Measurements from ENCODE around the gene TPCN1.
"Not testable (repeated sequence)": the region's sequence is repeated elsewhere in the genome, so short reads cannot be mapped to it uniquely, and the experiment has no call there.

Gene TPCN1

GRCh38 chr12:113196990-113197389, 24.3 kb upstream of the TPCN1 start:
- peak in 1 of 4 experiments; percentile 21 for DNase-seq

- no peak for DNase-seq
Observed at GRCh38 chr12:113197518-113198077, 23.7 kb upstream of the TPCN1 start.

- no peak for DNase-seq
Observed at GRCh38 chr12:113198296-113198695, 23.0 kb upstream of the TPCN1 start.

DNA sequence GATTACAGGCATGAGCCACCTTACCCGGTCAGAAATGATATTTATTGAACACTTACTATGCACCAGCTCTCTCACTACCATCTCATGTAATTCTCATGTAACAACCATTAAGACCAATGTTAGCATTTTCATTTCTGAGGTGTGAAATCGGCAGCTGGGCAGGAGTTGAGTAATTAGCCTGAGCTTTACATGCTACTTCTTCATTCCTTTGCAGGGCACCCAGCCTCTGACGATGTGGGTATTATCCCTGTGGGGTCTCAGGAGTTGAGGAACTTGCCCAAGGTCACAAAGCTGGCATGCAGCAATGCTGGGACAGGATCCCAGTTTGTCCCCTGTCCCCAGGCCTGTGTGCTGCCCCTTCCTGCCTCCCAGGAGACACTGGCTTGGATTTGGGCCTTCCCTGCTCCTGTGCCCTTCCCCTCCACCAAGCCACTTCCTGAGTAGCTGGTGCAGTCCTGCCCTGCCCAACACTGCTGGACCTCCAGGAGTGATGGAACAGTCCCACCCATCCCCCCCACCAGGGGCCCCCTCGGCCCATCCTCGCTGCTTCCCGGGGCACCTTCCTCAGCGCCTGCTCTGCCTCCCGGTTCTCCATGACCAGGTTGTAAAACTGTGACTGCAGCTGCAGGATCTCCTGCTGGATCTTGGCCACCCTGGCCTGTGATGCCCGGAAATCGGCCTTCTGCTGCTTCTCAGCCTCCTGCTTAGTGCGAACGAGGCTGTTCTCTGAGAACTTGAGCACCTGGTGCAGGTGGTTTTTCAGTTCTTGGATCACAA, 21.1 kb upstream of the TPCN1 start:
- DNase-seq, result no peak

DNA sequence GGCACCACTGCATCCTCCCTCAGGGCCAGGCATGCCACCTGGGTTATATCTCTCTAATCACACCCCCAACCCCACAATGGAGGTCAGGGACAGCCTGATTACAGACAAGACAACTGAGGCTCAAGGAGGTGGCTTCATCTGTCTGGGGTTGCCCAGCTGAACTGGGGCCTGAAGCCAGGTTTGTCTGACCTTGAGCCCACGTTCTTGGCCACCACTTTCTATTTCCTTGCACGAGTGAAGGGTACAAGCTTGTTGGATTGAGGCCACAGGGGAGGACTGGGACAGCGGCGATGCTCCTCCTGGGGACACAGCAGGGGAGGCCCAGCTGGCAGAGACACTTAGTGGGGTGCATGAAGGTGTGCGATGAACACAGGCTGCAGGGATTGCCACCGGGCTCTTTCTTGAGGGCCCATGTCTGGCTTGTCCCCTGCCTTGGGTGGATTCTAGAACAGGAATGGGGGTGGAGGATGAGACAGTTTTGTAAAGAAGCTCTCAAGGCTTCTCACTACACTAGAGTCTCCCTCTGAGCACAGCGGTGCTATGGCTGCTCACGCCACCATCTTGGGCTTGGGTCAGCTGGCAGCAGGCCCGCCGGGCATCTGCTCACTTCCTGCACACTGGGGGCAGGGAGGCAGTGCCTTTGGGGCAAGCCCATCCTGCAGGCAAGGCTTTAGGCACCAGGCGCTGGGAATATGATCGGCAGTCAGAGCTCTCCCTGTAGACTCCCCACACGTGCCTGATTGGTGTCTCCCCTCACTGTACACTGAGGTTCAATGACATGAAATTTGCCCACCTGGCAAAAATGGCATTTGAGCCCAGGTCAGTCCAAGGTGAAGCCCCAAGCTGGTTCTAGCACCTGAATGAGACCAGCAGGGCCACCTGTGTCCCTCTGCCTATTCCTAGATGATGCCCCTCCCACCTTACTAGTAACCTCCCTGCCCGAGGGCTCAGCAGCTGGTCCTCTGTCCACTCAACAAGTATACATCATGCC, 19.8 kb upstream of the TPCN1 start:
- DNase-seq, result no peak

DNA sequence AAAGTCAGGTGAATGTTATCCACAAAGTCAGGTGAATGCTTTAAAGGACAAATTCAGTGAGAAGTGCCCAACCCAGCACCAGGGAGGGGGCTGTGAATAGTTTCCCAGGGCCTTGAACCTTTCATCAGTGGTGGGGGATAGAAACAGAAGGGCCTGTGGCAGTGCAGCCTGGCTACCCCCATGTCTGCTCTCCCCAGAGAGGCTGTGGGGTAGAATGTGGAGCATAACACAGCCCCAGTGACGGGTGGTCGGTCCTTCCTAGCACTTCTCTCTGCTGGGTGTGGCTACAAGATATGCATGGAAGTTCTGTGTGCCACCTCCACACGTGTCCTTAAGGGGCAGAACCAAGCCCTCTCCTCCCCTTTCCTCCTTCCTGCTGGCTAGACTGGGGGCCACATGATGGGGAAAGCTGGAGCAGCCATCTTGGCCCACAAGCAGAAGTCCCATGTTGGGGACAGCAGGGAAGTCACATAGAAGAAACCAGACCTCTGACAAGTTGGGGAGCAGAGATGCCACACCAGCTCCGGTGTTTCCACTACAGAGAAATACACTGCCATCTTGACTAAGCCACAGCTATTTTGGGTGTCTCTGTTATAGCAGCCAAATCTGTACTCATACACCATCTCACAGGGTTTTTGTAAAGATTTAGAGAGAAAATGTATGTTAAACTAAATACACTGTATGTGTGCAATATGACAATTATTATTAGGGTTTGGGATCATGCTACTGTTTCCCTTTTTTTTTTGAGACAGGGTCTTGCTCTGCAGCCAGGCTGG, 18.8 kb upstream of the TPCN1 start:
- DNase-seq, result no peak

GRCh38 chr12:113203852-113204760, 17.2 kb upstream of the TPCN1 start:
- no peak for DNase-seq

DNA sequence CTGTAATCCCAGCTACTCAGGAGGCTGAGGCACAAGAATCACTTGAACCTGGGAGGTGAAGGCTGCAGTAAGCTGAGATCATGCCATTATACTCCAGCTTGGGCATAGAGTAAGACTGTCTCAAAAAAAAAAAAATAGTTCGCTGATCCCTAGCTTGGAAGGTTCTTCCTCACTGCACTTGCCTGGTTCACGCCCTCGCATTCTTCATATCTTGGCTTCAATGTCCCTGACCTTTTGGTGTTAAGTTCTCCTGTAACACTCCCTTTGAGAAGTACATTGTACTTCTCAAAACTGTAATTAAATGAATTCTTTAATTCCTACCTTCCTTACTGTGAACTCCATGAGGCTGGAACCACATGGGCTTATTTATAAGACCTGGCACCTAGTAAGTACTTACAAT, 16.5 kb upstream of the TPCN1 start:
- DNase-seq, result no peak

DNA sequence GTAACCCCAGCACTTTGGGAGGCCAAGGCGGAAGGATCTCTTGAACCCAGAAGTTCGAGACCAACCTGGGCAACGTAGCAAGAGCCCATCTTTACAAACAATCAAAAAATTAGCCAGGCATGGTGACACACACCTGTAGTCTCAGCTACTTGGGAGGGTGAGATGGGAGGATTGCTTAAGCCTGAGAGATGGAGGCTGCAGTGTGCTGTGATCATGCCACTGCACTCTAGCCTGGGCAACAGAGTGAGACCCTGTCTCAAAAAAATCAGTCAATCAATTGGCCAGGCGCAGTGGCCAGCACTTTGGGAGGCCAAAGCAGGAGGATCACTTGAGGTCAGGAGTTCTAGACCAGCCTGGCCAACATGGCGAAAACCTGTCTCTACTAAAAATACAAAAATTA, 14.5 kb upstream of the TPCN1 start:
- DNase-seq, result not testable (repeated sequence)

DNA sequence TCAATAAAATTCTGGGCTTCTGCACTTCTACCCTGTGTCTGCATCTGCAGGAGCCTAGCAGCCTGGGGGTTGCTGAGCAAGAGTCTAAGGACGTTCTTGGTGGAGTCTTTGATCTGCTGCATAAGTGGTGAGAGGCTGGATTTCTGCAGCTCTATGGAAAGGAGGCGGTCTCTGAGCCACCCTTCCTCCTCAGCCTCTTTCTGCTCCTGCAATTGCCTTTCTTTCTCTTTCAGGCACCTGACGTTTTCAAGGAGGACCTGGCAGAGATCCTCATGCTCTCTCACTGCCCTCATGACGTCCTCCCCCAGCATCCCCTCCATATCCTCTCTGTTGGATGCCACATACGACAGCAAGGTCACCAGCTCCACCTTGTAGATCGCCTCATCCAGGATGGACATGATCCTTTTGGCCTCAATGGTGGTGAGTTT, 13.6 kb upstream of the TPCN1 start:
- no peak for DNase-seq

GRCh38 chr12:113208041-113208934, 13.0 kb upstream of the TPCN1 start:
- DNase-seq, result peak in 2 of 4 experiments; percentile 16 to 18

DNA sequence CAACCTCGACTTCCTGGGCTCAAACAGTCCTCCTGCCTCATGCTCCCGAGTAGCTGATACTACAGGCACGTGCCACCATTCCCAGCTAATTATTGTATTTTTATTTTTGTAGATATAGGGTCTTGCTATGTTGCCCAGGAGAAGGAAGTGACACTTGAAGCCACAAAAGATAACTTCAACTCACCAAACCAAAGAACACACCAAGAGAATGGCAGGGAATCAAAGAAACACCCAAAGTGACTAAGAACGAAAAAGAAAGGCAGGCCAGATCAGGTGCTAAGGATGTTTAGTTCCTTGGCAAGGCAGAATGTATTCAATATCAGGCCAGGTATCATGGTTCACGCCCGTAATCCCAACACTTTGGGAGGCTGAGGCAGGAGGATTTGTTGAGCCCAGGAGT, 10.1 kb upstream of the TPCN1 start:
- no peak for DNase-seq

DNA sequence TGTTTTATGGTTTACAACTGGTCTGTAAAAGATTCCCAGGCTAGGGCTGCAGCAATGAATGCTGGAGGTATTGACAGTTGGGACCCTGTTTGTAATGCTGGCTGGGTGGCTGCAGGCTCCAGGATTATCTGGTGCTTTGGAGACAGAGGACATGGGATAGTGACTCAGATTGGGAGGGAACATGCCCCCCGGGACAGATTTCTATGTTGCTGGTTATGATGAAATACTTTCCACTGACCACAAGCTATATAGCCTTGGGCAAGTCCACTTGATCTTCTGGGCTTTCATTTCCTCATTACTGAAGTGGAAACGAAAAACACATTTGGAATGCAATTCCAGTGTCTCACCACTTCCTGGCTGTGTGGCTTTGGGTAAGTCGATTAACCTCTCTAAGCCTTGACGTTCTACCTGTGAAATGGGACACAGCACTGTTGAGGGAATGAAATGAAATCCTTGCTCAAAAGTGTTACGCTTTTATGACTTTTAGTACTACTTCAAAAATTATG, 6.3 kb upstream of the TPCN1 start:
- DNase-seq, result no peak

DNA sequence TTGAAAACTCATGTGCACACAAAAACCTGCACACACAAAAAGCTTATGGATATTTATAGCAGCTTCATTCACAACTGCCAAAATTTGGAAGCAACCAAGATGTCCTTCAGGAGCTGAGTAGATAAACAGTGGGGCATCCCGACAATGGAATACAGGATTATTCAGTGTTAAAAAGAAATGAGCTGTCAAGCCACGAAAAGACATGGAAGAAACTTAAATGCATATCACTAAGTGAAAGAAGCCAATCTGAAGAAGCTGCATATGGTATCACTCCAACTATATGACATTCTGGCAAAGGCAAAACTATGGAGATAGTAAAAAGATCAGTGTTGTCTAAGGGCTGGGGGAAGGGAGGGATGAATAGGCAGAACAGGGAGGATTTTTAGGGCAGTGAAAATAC, 5.2 kb upstream of the TPCN1 start:
- no peak for DNase-seq

GRCh38 chr12:113220593-113221180, 577 bp upstream of the TPCN1 start:
- DNase-seq, result no peak

- no peak for DNase-seq
Observed at GRCh38 chr12:113221997-113222729, 899 bp downstream of the TPCN1 start.

- DNase-seq, result no peak
Observed at GRCh38 chr12:113222730-113223531, 1.7 kb downstream of the TPCN1 start.

- no peak for DNase-seq
Observed at GRCh38 chr12:113224955-113225354, 3.7 kb downstream of the TPCN1 start.
